Measurements from ENCODE around the gene LRIG2. TPM values are rescaled to one million over a fixed set of nuclear protein-coding genes. Genes with fewer than 3 reads are reported as not detected.

LRIG2 gene
- total and polyA plus RNA-seq, 2 donors (not counting 3 experiments of a cell fraction or from before 2014, with no cell fraction given), result 8.4 to 20.1 TPM

DNA sequence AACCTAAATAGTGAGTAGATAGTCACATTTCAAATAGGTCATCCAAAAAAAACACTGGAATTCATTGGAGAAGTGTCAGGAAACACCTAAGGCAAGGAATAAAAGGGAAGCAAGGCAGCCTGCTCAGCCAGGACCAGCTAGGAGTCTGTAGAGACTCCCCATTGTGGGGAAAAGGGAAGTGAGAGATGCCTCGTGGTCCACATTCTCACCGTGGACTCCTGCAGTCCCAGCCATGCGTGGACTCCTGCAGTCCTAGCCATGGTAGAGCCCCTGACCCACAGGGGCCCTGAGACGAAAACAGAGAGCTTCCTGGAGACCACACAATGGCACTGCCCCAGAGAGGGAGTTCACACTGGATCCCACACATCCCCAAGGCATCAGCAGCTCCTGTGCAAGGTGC is 97.5 kb downstream of the LRIG2 start:
- DNase-seq (ENCODE audit: low read depth, low spot score) (no peak), FAIRE-seq (no peak)
- no peak overlapping the region for H2AFZ ChIP-seq (ENCODE audit: low read depth, low read length)
- intact Hi-C loops (cut with micrococcal nuclease) (no loop called here), dilution Hi-C loops (cut with MboI; ENCODE audit: extremely low pct_ligation_motif_present, low sequenced_read_pairs) (no loop called here)
- no peaks in the 10 kb centered on the region for H3K27me3 ChIP-seq (ENCODE audit: control insufficient read depth in 2 of 2, insufficient read depth in 2 of 2, low read length in 2 of 2)
- BruUV-seq (replicated peaks), result no TSS peak
- no peaks in the 10 kb centered on the region for H3K79me2 ChIP-seq (ENCODE audit: control insufficient read depth, insufficient read depth, low read length)
- H4K20me1 ChIP-seq (replicated peaks; ENCODE audit: control insufficient read depth, extremely low read depth, insufficient read depth, low read length), result no peaks in the 10 kb centered on the region
- H3K4me1 ChIP-seq (ENCODE audit: control insufficient read depth, extremely low read depth, insufficient read depth, low read length), result no peaks in the 10 kb centered on the region
- ChIA-PET CTCF (no interaction called here), POLR2A (no interaction called here)
- H3K9ac ChIP-seq (replicated peaks; ENCODE audit: extremely low read depth, insufficient read depth, low read length), result no peak overlapping the region
- H3K36me3 ChIP-seq (ENCODE audit: control insufficient read depth in 2 of 2, extremely low read depth in 1 of 2, insufficient read depth in 2 of 2, low read length in 2 of 2), result no peaks in the 10 kb centered on the region
- no peak overlapping the region for H3K4me3 ChIP-seq (replicated peaks in 1 of 3; ENCODE audit: insufficient read depth in 1 of 3, low read depth in 1 of 3, low read length in 3 of 3)
- H3K4me2 ChIP-seq (ENCODE audit: insufficient read depth, low read length), result no peak overlapping the region
- no peak overlapping the region for H3K27ac ChIP-seq (ENCODE audit: insufficient read depth, low read depth, low read length)
- H3K9me1 ChIP-seq (replicated peaks; ENCODE audit: control insufficient read depth, extremely low read depth, insufficient read depth, low read length), result no peaks in the 10 kb centered on the region
- TF ChIP-seq POLR2AphosphoS5 (IDR thresholded peaks at IDR 0.05; ENCODE audit: insufficient read depth, low read depth, low read length) (no peak), EZH2 (IDR thresholded peaks at IDR 0.05; ENCODE audit: borderline replicate concordance, low read depth, low read length, severe bottlenecking) (no peak), MYC (IDR thresholded peaks at IDR 0.05; ENCODE audit: low read depth, low read length) (no peak)
- H3K9me3 ChIP-seq (replicated peaks; ENCODE audit: control insufficient read depth, insufficient read depth, low read length), result no peaks in the 10 kb centered on the region

DNA sequence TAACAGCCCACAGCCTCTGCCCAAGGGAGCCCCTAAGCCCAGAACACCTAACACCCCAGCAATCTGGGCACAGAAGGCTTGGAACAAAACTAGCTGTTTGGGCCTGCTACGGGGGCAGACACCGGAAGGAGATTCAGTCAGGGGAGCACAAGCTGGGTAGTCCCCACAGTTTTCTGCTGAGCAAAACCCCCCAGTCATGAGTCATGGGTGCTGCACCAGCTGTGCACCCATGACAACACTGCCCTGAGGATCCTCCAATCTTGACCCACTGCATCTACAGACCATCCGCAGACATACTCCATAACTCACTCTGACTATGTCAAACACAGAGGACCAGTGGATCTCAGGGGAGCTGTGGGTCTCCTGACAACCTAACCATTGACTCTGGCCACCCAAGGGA is 105.1 kb downstream of the LRIG2 start:
- no peaks in the 10 kb centered on the region for H3K9me3 ChIP-seq (replicated peaks; ENCODE audit: control insufficient read depth, insufficient read depth, low read length)
- no peak for DNase-seq (ENCODE audit: low read depth, low spot score)
- BruUV-seq (replicated peaks), result no TSS peak
- H3K27ac ChIP-seq (ENCODE audit: insufficient read depth, low read depth, low read length), result no peak overlapping the region
- no peak overlapping the region for H3K4me2 ChIP-seq (ENCODE audit: insufficient read depth, low read length)
- TF ChIP-seq JUN (IDR thresholded peaks at IDR 0.05; ENCODE audit: borderline replicate concordance, insufficient read depth, insufficient read length, low read depth) (no peak), POLR2AphosphoS5 (IDR thresholded peaks at IDR 0.05; ENCODE audit: insufficient read depth, low read depth, low read length) (no peak), POLR2A (IDR thresholded peaks at IDR 0.05; ENCODE audit: low read depth, low read length) (no peak), GATA2 (IDR thresholded peaks at IDR 0.05; ENCODE audit: insufficient read depth, insufficient read length, low read depth, low read length) (no peak), EZH2 (IDR thresholded peaks at IDR 0.05; ENCODE audit: borderline replicate concordance, low read depth, low read length, severe bottlenecking) (no peak), MYC (IDR thresholded peaks at IDR 0.05; ENCODE audit: low read depth, low read length) (no peak)
- TF ChIP-seq, protein P1, sequence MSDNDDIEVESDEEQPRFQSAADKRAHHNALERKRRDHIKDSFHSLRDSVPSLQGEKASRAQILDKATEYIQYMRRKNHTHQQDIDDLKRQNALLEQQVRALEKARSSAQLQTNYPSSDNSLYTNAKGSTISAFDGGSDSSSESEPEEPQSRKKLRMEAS (IDR thresholded peaks at IDR 0.05; ENCODE audit: insufficient read depth, insufficient read length), result no peak
- TF ChIP-seq, protein P2, sequence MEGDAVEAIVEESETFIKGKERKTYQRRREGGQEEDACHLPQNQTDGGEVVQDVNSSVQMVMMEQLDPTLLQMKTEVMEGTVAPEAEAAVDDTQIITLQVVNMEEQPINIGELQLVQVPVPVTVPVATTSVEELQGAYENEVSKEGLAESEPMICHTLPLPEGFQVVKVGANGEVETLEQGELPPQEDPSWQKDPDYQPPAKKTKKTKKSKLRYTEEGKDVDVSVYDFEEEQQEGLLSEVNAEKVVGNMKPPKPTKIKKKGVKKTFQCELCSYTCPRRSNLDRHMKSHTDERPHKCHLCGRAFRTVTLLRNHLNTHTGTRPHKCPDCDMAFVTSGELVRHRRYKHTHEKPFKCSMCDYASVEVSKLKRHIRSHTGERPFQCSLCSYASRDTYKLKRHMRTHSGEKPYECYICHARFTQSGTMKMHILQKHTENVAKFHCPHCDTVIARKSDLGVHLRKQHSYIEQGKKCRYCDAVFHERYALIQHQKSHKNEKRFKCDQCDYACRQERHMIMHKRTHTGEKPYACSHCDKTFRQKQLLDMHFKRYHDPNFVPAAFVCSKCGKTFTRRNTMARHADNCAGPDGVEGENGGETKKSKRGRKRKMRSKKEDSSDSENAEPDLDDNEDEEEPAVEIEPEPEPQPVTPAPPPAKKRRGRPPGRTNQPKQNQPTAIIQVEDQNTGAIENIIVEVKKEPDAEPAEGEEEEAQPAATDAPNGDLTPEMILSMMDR (IDR thresholded peaks at IDR 0.05; ENCODE audit: extremely low read depth in 1 of 2, insufficient read depth in 1 of 2, low read depth in 1 of 2, low read length in 2 of 2), result no peak
- dilution Hi-C loops (cut with MboI; ENCODE audit: extremely low pct_ligation_motif_present, low sequenced_read_pairs), result no loop called here
- no peak overlapping the region for H2AFZ ChIP-seq (ENCODE audit: low read depth, low read length)
- H3K4me1 ChIP-seq (ENCODE audit: control insufficient read depth, extremely low read depth, insufficient read depth, low read length), result no peaks in the 10 kb centered on the region
- no peak overlapping the region for H3K4me3 ChIP-seq (replicated peaks in 1 of 3; ENCODE audit: insufficient read depth in 1 of 3, low read depth in 1 of 3, low read length in 3 of 3)
- H3K9me1 ChIP-seq (replicated peaks; ENCODE audit: control insufficient read depth, extremely low read depth, insufficient read depth, low read length), result no peaks in the 10 kb centered on the region
- H3K27me3 ChIP-seq (ENCODE audit: control insufficient read depth in 2 of 2, insufficient read depth in 2 of 2, low read length in 2 of 2), result peaks cover 0 to 5% of the 10 kb centered on the region in 2 experiments
- FAIRE-seq, result no peak
- H4K20me1 ChIP-seq (replicated peaks; ENCODE audit: control insufficient read depth, extremely low read depth, insufficient read depth, low read length), result no peaks in the 10 kb centered on the region
- intact Hi-C loops (cut with micrococcal nuclease), result no loop called here
- no peaks in the 10 kb centered on the region for H3K79me2 ChIP-seq (ENCODE audit: control insufficient read depth, insufficient read depth, low read length)
- H3K36me3 ChIP-seq (ENCODE audit: control insufficient read depth in 2 of 2, extremely low read depth in 1 of 2, insufficient read depth in 2 of 2, low read length in 2 of 2), result no peaks in the 10 kb centered on the region
- CTCF ChIA-PET, result interaction anchor here (0.6 to 3.4 kb wide), 8 partner anchors 9 to 1105 kb away, joined by 3 to 32 read pairs (median 4); partner anchors contain the start of genes LRIG2 and PPM1J
- no peak overlapping the region for H3K9ac ChIP-seq (replicated peaks; ENCODE audit: extremely low read depth, insufficient read depth, low read length)
- POLR2A ChIA-PET, result no interaction called here
